Fibroblast of skin of scalp (primary cell): ENCODE results near the gene RPS6KB1.
"Not testable (repeated sequence)": the region's sequence is repeated elsewhere in the genome, so short reads cannot be mapped to it uniquely, and the experiment has no call there.

Experiments used
- DNase-seq: peaks from one replicate; pipeline ENCODE4 v3.0.0-alpha.2; 2013

Gene RPS6KB1

DNA sequence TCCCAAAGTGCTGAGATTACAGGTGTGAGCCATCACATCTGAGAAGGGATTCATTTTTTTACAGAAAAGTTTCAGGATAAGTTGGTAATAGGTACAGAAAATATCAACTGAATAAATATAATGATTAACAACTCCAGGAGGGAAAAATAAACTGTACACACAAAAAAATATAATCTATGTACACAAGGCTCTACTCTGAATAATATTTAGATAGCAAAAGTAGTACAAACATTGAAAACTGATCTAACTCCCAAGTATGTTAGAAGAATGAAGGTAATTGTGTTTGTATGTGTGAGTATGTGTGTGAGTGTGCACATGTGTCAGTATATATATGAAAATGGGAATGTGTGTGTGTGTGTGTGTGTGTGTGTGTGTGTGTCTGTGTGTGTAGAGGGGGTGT, 20.6 kb upstream of the RPS6KB1 start:
- no peak for DNase-seq

DNA sequence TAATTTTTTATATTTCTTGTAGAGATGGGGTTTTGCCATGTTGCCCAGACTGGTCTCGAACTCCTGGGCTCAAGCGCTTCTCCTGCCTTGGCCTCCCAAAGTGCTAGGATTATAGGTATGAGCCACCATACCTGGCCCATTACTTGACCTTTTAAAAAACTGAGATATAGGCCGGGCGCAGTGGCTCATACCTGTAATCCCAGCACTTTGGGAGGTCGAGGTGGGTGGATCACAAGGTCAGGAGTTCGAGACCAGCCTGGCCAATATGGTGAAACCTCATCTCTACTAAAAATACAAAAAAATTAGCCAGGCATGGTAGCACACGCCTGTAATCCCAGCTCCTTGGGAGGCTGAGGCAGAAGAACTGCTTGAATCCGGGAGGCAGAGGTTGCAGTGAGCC, 19.5 kb upstream of the RPS6KB1 start:
- not testable (repeated sequence) for DNase-seq

DNA sequence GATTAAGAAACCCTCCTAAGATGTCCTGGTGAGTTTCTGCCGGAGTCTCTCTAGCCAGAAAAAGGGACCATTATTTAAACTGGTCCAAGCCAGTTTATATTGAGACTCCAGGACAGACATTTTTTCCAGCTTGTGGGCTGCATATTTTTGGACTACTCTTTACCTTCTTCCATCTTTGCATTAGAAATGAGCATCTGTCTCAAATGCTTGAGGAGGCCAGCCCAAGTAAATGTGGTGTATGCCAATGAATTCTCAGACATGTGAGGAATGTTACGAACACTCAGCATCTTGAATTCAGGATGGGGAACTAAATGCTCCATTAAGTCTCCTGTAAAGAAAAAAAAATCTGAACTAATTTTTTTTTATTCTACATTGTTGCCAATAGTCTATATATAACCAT, 18.5 kb upstream of the RPS6KB1 start:
- DNase-seq: peak; percentile 3

DNA sequence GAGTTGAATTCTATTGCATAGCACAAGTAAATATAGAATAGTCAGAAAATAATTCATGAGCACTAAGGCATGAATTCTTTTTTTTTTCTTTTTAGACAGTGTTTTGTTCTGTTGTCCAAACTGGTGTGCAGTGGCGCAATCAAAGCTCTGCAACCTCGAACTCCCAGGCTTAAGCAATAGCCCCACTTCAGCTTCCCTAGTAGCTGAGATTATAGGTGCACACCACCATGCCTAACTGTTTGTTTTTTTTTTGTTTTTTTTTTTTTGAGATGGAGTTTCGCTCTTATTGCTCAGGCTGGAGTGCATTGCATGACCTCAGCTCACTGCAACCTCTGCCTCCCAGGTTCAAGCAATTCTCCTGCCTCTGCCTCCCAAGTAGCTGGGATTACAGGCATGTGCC, 16.8 kb upstream of the RPS6KB1 start:
- no peak for DNase-seq

DNA sequence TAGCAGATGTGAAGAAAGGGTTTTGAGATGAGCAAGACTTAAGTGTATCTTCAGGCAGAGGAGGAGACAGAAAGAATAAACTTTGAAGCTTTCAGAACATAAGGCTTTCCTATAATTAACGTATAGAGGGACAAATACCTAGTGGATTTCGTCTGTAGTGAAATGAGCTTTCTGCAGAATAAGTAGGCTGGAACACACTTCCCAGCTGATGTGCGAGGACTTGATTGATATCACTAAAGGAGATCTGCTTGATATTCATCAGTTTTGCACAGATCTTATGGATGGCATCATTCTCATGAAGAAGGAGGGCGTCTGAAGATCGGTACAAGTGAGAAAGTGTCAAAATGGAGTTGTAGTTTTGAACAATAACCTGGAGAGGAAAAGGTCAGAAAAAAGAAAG, 15.0 kb upstream of the RPS6KB1 start:
- DNase-seq: no peak

DNA sequence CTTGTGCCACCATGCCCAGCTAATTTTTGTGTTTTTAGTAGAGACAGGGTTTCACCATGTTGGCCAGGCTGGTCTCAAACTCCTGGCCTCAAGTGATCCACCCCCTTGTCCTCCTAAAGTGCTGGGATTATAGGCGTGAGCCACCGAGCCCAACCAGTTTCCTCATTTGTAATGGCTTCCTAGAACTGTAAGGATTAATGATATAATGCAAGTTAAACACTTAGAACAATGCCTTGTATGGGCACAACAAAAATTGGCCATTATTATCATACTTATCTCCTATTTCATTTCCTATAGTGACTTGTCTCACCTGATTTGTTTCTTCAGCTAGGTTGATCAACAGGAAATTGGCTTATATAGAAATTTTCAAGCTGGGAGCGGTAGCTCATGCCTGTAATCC, 14.3 kb upstream of the RPS6KB1 start:
- DNase-seq: no peak

DNA sequence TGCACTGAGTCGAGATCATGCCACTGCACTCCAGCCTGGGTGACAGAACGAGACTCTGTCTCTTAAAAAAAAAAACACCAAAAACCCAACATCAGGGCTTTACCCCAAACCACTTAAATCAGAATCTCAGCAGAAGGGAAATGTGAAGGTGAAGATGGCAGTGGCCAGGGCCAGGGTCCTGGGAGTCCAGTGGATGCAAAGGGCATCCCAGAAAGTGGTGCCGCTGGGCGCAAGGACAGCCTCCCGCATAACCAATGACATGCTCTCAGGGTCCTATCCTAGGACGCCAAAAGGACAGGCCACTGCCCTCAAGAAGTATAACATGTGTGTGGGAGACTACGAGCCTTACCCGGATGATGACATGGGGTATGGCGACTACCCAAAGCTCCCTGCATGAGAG, 8.1 kb upstream of the RPS6KB1 start:
- no peak for DNase-seq

DNA sequence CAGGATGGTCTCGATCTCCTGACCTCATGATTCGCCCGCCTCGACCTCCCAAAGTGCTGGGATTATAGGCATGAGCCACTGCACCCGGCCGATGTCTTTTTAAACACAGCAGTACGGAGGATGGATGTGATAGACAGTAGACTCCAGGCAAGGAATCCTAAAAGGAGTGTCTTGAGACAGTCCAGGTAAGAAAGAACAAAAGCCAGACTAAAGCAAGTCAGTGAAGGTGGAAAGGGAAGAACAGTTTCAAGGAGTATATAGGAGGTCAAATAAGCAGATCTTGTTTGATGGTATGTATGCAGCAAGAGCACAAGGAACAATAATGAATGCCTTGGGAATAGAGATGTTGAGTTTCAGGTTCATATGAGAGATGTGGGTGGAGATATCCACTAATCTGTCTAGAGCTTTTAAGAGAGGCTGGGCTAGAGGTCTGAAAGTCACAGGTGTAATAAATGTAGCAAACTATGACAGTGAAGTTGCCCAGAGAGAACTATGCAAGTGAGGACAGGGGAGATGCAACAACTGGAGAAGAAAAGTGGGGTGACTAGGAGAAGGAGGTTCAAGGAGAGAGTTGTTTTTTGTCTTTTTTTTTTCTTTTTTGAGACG, 4.7 kb upstream of the RPS6KB1 start:
- no peak for DNase-seq

DNA sequence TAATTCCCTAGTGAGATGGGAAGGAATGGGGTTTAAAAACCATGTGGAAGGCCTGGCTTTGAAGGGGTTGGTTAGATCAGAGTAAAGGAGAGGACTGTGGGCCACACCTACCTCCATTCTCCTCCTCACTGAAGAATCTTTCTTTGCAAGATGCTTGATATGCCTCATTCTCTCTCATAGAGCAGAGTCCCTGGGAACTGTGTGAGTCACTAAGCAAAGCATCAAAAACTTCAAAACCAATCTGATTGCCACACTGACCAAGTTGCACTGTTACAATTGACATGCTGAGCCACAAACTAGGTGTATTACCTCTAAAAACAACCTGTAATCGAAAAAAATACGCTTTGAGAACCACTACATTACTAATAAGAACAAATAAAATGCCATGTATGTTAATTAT, 2.2 kb upstream of the RPS6KB1 start:
- DNase-seq: peak; percentile 16

DNA sequence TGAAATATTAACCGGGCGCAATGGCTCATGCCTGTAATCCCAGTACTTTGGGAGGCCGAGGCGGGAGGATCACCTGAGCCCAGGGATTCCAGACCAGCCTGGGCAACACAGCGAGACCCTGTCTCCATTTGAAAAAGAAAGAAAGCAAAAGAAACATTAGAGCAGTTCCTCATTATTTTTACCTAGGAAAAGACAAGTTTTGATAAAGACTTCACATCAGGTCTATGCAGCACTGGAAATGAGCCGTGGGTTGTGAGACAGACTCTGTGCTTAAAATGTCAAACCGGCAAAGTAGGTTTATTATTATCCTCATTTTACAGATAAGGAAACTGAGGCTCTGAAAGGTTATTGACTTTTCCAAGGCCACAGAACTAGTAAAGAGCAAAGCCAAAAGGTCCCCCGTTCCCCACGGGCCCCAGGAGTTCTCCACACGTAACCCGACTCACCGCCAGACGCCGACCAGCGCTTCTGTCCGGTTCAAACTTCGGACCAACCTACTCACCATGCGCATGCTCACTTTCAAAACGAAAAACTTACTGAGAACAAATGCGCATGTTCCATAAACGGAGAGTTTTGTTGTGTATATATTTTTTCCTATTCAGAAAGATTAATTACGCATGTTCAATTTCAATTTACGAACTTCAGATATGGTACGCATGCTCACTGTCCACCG, 534 bp upstream of the RPS6KB1 start:
- no peak for DNase-seq

DNA sequence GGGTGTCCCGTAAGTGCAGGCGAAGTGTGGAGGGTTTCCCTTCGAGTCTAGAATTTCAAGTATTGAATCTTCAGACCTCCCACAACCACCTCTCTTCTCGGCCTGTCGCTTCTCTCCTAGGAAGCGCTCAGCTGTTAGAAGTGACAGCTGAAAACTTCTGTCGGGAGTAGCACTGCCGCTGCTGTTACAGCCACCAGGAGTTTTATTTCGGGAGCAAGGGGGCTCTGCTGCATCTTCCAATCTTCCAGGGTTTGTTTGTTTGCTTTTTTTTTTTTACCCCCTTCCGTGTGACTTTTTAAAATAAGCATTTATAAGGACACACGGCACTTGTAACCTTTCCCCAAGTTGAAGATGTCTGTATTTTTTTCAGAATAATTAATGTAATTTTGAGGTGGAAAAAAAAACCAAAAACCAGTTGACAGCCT, 767 bp downstream of the RPS6KB1 start:
- peak; percentile 6 for DNase-seq

DNA sequence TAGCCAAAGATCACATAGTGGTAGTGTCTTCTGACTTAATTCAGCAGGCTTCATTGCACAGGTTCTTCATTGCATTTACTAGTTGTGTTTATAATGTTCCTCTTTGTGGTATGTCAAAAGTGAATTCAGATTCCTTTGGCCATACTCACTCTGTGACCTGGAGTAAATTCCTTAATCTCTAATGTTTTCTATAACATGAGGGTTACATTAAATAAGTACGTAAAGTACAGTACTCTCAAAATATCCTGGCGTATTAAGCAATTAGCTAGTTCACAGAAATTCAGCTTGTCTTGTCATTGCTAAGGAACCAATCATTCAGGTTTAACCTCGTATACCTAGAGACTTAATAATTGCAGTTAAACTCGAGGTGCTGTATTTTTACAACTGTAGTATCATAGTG, 4.2 kb downstream of the RPS6KB1 start:
- DNase-seq: peak; percentile 5

DNA sequence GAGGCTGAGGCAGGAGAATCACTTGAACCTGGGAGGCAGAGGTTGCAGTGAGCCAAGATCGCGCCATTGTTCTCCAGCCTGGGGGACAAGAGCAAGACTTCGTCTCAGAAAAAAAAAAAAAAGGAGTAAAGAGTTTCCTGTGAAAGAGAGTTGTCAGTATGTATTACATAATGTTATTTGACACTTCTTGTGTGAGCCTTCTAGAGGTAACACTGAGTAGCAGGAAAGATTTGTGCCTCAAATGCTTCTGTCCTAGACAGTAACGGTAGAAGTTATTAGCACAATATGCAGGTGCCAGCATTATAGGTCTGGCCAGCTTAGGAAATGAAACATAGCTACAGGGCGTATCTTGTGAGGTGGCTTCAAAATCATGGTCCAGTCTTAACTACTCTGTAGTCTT, 6.2 kb downstream of the RPS6KB1 start:
- DNase-seq: no peak

DNA sequence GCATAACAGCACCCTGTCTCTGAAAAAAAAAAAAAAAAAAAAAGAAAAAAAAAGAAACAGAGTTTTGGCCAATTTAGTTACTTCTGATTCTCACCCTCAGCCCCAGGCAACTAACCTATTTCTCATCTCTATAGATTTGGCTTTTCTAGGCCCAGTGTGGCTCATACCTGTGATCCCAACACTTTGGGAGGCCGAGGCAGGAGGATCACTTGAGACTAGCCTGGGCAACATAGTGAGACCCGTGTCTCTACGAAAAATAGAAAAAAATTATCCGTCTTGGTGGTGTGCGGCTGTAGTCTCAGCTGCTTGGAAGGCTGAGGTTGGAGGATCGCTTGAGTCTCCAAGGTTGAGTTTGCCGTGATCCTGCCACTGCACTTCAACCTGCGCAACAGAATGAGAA, 8.7 kb downstream of the RPS6KB1 start:
- DNase-seq: no peak

DNA sequence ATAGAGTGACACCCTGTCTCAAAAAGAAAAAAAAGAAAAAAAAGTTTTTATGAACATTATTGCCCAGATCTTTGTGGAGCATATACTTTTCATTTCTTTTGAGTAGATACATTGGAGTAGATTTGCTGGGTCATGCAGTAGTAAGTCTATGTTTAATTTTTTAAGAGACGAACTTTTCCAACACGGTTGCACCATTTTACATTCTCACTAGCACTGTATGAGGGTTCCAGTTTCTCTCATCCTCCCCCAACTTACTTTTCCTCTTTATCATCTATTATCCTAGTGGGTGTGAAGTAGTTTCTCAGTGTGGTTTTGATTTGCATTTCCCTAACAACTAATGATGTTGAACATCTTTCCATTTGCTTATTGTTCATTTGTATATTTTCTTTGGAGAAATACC, 10.5 kb downstream of the RPS6KB1 start:
- DNase-seq: no peak

DNA sequence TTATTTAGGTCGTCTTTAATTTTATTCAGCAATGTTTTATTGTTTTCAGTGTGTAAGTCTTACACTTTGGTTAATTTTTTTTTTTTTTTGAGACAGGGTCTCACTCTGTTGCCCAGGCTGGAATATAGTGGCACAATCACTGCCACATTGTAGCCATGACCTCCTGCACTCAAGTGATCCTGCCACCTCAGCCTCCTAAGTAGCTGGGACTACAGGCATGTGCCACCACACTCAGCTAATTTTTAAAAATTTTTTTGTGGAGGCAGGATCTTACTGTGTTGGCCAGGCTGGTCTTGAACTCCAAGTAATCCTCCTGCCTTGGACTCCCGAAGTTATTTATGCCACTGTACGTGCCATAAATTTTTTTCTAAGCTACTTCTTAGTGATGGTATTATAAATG, 14.5 kb downstream of the RPS6KB1 start:
- no peak for DNase-seq

DNA sequence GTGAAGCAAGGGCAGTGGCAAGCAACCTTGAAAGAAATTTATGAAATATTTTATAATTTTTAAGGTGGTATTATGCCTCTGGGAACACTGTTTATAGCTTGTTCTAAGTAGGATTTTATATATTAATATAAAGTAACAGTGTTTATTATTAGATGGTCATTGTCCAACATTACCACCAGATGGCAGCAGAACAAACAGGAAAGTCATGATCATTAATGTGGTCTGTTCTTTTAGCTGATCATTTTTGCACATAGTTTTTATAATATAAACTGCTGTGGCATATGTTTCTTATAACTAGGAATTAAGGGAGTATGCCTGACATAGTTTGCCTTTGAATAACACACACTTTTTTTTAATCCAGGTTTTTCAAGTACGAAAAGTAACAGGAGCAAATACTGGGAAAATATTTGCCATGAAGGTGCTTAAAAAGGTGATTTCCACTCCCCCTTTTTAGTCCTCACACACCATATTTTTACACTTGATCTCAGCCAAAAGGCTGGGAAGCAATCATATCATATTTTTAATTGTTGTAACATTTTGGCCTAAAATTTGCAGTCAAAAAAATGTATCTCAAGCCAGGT, 21.4 kb downstream of the RPS6KB1 start:
- peak; percentile 58 for DNase-seq

DNA sequence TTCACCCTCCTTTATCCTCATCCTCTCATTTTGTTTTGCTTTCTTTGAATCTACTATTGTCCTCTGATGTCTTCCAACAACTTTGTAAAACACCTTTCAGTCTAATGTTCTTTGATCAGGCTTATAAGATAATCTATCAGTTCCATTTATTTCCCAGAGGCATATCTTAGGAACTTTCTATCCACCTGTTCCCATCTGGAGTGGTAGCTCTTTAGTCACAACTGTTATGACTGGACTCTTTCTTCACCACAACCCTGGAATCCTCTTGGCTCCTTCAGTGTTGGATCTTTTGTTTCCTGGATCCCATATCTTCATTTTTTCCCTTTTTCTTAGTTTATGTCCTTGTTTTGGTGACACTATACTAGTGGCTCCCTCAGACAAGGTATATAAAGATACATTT, 23.5 kb downstream of the RPS6KB1 start:
- DNase-seq: no peak

DNA sequence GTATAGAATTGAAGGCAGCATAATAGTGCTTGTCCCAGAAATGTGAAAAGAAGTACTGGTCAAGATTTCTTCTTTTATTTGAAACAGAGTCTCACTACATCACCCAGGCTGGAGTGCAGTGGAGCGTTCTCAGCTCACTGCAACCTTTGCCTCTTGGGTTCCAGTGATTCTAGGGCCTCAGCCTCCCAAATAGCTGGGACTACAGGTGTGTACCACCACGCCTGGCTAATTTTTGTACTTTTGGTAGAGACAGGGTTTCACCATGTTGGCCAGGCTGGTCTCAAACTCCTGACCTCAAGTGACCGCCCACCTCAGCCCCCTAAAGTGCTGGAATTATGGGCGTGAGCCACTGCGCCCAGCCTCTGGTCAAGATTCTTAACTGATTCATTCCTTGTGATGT, 27.7 kb downstream of the RPS6KB1 start:
- not testable (repeated sequence) for DNase-seq

DNA sequence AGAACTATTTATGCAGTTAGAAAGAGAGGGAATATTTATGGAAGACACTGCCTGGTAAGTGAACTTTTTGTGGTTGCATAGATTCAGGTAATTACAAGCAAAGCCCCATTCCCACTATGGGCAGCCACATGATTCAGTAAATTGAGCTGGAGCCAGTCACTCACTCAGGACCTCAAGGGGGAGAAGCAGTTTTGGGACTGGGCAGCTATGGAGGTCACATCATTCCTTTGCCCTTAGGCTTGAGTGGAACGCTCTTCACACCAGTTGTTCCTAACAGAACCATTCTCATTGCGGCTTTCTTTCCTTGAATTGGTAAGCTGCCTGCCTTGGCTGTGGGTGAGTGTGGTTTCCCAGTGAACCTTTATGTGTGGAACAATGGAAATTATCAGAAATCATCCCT, 37.2 kb downstream of the RPS6KB1 start:
- not testable (repeated sequence) for DNase-seq

DNA sequence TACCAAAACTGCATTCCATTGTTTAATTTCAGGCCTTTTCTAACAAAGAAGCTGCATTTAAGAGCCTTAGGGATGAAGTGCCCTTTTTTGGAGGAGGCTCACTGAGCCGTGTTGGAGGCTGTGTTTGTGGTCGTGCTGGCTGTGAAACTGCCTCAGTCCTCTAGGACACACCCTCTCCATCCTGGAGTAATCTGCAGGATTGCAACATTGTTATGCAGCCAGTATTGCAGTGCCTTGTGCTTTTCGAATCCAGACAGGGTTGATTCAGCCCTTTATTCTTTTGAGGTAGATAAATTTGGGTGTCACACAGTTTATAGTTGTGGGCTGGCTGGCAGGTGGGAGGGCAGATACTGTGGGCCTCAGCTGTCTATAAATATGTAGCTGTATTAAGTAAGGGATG, 37.8 kb downstream of the RPS6KB1 start:
- DNase-seq: peak; percentile 3

DNA sequence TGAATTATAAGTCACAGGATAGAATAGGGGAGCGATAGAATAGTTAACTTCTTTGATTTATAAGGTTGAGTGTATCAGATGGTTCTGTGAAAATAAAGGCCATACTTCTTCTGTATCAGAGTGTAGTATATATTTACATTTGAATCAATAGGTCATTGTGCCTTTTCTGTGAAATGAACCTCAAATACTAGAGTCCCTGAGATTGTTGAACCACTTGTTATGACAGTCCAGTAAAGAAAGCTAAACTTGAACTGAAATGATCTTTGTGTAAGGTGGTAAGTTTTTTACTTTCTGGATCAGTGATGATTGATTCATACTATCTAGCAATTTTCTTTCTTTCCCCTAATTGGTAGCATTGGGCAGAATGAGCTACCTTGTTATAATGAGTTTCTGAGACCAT, 40.4 kb downstream of the RPS6KB1 start:
- not testable (repeated sequence) for DNase-seq

DNA sequence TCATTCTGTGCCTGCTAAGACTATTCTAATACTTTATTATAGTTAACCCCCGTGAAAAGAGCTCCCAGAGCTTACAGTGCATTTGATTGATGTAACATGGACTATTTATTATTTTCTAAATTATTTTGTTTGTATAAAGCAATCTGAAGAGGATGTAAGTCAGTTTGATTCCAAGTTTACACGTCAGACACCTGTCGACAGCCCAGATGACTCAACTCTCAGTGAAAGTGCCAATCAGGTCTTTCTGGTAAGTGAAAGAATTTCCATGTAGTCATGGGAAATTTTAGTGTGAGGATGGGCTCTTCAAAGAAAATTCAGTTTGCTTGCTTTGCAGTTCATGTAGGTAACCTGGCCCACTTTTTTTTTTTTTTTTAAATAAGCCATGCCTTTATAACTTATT, 47.8 kb downstream of the RPS6KB1 start:
- not testable (repeated sequence) for DNase-seq

DNA sequence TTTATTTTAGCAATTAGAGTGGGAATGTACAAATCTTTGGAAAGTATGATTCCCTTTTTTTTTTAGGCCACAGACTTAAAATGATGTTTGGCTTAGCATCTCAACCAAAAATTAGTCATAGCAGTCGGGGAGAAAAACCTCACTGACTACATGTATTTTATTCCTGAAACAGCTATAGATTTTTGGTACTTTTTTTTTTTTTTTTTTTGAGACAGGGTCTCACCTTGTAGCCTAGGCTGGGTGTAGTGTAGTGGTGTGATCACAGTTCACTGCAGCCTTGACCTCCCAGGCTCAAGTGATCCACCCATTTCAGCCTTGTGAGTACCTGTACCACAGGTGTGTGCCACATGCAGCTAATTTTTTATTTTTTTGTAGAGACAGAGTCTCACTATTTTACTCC, 48.2 kb downstream of the RPS6KB1 start:
- DNase-seq: no peak
